Measurements from ENCODE around the gene TBATA. TPM values are rescaled to one million over a fixed set of nuclear protein-coding genes. Genes with fewer than 3 reads are reported as not detected.
A peak's percentile ranks its signal among the peaks of the same experiment; 100 is the strongest.

The TBATA gene
- total and polyA plus RNA-seq, 5 donors = 0.16 TPM; not detected in 4

GRCh38 chr10:70784471-70784870 lies 706 bp downstream of the TBATA start:
- ATAC-seq (no peak), DNase-seq (no peak)
- H3K4me3 ChIP-seq (ENCODE audit: low read length) = no peak overlapping the region
- H3K27me3 ChIP-seq (ENCODE audit: control insufficient read depth, insufficient read depth) = no peaks in the 10 kb centered on the region
- 81% methylated on average over 2 of the region's 2 CpGs for WGBS
- intact Hi-C loops (cut with DNase I) = no loop called here
- no peaks in the 10 kb centered on the region for H3K9me3 ChIP-seq (ENCODE audit: control insufficient read depth, low read length)
- peaks cover 2% of the 10 kb centered on the region for H3K4me1 ChIP-seq (ENCODE audit: control insufficient read depth, insufficient read depth, low read length)
- no peak overlapping the region for H3K27ac ChIP-seq (ENCODE audit: low read length)

DNA sequence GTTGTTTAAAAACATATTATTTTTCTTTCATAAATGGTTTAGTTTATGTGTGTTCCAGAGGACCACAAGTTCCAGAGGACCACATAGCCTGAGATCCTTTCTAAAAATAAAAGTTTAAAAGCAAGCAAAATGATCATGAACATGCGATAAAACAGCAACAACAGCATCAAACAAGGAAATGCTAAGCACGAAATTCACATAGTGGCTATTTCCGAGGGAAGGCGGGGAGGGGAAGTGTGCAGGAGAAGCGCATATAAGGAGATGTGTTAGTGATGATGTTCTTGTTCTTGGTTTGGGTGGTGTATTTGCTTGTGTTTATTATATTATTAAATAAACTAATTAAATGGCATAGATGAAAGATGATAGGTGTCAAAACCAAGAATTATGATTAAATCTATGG lies 1.2 kb downstream of the TBATA start:
- intact Hi-C loops (cut with DNase I) = no loop called here
- peaks cover 2% of the 10 kb centered on the region for H3K4me1 ChIP-seq (ENCODE audit: control insufficient read depth, insufficient read depth, low read length)
- no peak overlapping the region for H3K4me3 ChIP-seq (ENCODE audit: low read length)
- 71% methylated on average over 5 of the region's 5 CpGs for WGBS
- no peak overlapping the region for H3K27ac ChIP-seq (ENCODE audit: low read length)
- ATAC-seq (no peak), DNase-seq (no peak)
- no peaks in the 10 kb centered on the region for H3K27me3 ChIP-seq (ENCODE audit: control insufficient read depth, insufficient read depth)
- H3K9me3 ChIP-seq (ENCODE audit: control insufficient read depth, low read length) = no peaks in the 10 kb centered on the region

- intact Hi-C loops (cut with DNase I) = no loop called here
- Histone ChIP-seq H3K27me3 (ENCODE audit: control insufficient read depth, insufficient read depth) (no peaks in the 10 kb centered on the region), H3K4me1 (ENCODE audit: control insufficient read depth, insufficient read depth, low read length) (peaks cover 2% of the 10 kb centered on the region), H3K4me3 (ENCODE audit: low read length) (no peak overlapping the region), H3K27ac (ENCODE audit: low read length) (no peak overlapping the region), H3K9me3 (ENCODE audit: control insufficient read depth, low read length) (no peaks in the 10 kb centered on the region)
- no peak for ATAC-seq
- peak in 1 of 3 donors; percentile 35 for DNase-seq
- 67% methylated on average over 11 of the region's 11 CpGs for WGBS
These were observed 2.2 kb downstream of the TBATA start for GRCh38 chr10:70782746-70783680.

GRCh38 chr10:70782086-70782745 lies 3.0 kb downstream of the TBATA start:
- DNase-seq (peak in 1 of 3 donors; percentile 40), ATAC-seq (peak; percentile 22 to 49)
- Histone ChIP-seq H3K27me3 (ENCODE audit: control insufficient read depth, insufficient read depth) (no peaks in the 10 kb centered on the region), H3K4me3 (ENCODE audit: low read length) (no peak overlapping the region), H3K27ac (ENCODE audit: low read length) (no peak overlapping the region), H3K4me1 (ENCODE audit: control insufficient read depth, insufficient read depth, low read length) (peaks cover 2% of the 10 kb centered on the region), H3K9me3 (ENCODE audit: control insufficient read depth, low read length) (no peaks in the 10 kb centered on the region)
- whole genome bisulfite sequencing = 41% methylated on average over 4 of the region's 4 CpGs
- intact Hi-C loops (cut with DNase I) = no loop called here

GRCh38 chr10:70781461-70782051 lies 3.6 kb downstream of the TBATA start:
- peaks cover 2% of the 10 kb centered on the region for H3K4me1 ChIP-seq (ENCODE audit: control insufficient read depth, insufficient read depth, low read length)
- DNase-seq (no peak), ATAC-seq (no peak)
- H3K4me3 ChIP-seq (ENCODE audit: low read length) = no peak overlapping the region
- intact Hi-C loops (cut with DNase I) = no loop called here
- no peaks in the 10 kb centered on the region for H3K9me3 ChIP-seq (ENCODE audit: control insufficient read depth, low read length)
- H3K27ac ChIP-seq (ENCODE audit: low read length) = no peak overlapping the region
- no peaks in the 10 kb centered on the region for H3K27me3 ChIP-seq (ENCODE audit: control insufficient read depth, insufficient read depth)
- 96% methylated on average over 8 of the region's 8 CpGs for WGBS

GRCh38 chr10:70780772-70781171 lies 4.4 kb downstream of the TBATA start:
- DNase-seq (no peak), ATAC-seq (no peak)
- intact Hi-C loops (cut with DNase I) = no loop called here
- H3K27me3 ChIP-seq (ENCODE audit: control insufficient read depth, insufficient read depth) = no peaks in the 10 kb centered on the region
- 97% methylated on average over 4 of the region's 4 CpGs for WGBS
- H3K4me3 ChIP-seq (ENCODE audit: low read length) = no peak overlapping the region
- peaks cover 2% of the 10 kb centered on the region for H3K4me1 ChIP-seq (ENCODE audit: control insufficient read depth, insufficient read depth, low read length)
- H3K27ac ChIP-seq (ENCODE audit: low read length) = no peak overlapping the region
- no peaks in the 10 kb centered on the region for H3K9me3 ChIP-seq (ENCODE audit: control insufficient read depth, low read length)

DNA sequence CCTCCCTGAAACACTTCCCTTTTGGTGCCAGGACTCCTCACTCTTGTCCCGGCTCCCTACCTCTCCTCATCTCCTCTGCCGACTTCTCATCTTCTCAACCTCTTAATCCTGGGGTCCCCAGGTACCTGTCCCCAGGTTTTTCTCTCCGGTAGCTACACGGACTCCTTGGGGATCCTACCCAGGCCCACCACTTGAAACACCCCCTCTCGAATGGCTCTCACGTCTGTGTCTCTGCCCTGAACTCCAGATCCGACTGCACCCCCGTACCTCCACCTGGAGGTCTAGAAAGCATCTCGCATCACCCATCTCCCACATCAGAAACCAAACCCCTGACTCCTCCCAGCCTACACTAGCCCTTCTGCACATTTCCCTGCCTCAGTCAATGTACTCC lies 4.8 kb downstream of the TBATA start:
- Histone ChIP-seq H3K4me1 (ENCODE audit: control insufficient read depth, insufficient read depth, low read length) (peaks cover 2% of the 10 kb centered on the region), H3K27me3 (ENCODE audit: control insufficient read depth, insufficient read depth) (no peaks in the 10 kb centered on the region), H3K4me3 (ENCODE audit: low read length) (no peak overlapping the region), H3K9me3 (ENCODE audit: control insufficient read depth, low read length) (no peaks in the 10 kb centered on the region), H3K27ac (ENCODE audit: low read length) (no peak overlapping the region)
- intact Hi-C loops (cut with DNase I) = no loop called here
- 91% methylated on average over 9 of the region's 9 CpGs for WGBS
- no peak for DNase-seq
- no peak for ATAC-seq

- intact Hi-C loops (cut with DNase I) = no loop called here
- 78% methylated on average over 16 of the region's 16 CpGs for WGBS
- DNase-seq = no peak
- Histone ChIP-seq H3K4me1 (ENCODE audit: control insufficient read depth, insufficient read depth, low read length) (peaks cover 2% of the 10 kb centered on the region), H3K27me3 (ENCODE audit: control insufficient read depth, insufficient read depth) (no peaks in the 10 kb centered on the region), H3K9me3 (ENCODE audit: control insufficient read depth, low read length) (no peaks in the 10 kb centered on the region), H3K4me3 (ENCODE audit: low read length) (no peak overlapping the region), H3K27ac (ENCODE audit: low read length) (no peak overlapping the region)
- peak; percentile 32 to 36 for ATAC-seq
These were observed 5.4 kb downstream of the TBATA start for GRCh38 chr10:70779511-70780369.

GRCh38 chr10:70779088-70779487 lies 6.1 kb downstream of the TBATA start:
- intact Hi-C loops (cut with DNase I) = no loop called here
- Histone ChIP-seq H3K4me3 (ENCODE audit: low read length) (no peak overlapping the region), H3K4me1 (ENCODE audit: control insufficient read depth, insufficient read depth, low read length) (peaks cover 2% of the 10 kb centered on the region), H3K9me3 (ENCODE audit: control insufficient read depth, low read length) (no peaks in the 10 kb centered on the region), H3K27ac (ENCODE audit: low read length) (no peak overlapping the region), H3K27me3 (ENCODE audit: control insufficient read depth, insufficient read depth) (no peaks in the 10 kb centered on the region)
- ATAC-seq (peak; percentile 14 to 18), DNase-seq (no peak)
- WGBS = 51% methylated on average over 2 of the region's 2 CpGs

GRCh38 chr10:70778267-70778924 lies 6.8 kb downstream of the TBATA start:
- H3K4me1 ChIP-seq (ENCODE audit: control insufficient read depth, insufficient read depth, low read length) = peaks cover 2% of the 10 kb centered on the region
- 75% methylated on average over 9 of the region's 9 CpGs for WGBS
- no peaks in the 10 kb centered on the region for H3K27me3 ChIP-seq (ENCODE audit: control insufficient read depth, insufficient read depth)
- no peak overlapping the region for H3K27ac ChIP-seq (ENCODE audit: low read length)
- no peak for DNase-seq
- ATAC-seq = no peak
- no peaks in the 10 kb centered on the region for H3K9me3 ChIP-seq (ENCODE audit: control insufficient read depth, low read length)
- intact Hi-C loops (cut with DNase I) = no loop called here
- H3K4me3 ChIP-seq (ENCODE audit: low read length) = no peak overlapping the region
